HG03175 (cell line): ENCODE data around the gene TMEFF2.

Source experiments
- ATAC-seq: cut with Tn5 transposase; IDR thresholded peaks from one replicate; pipeline ENCODE4 v1.9.1; 2021; ENCODE audit warnings: mild to moderate bottlenecking, moderate library complexity; ENCODE audit not compliant: unreplicated experiment

The TMEFF2 gene

DNA sequence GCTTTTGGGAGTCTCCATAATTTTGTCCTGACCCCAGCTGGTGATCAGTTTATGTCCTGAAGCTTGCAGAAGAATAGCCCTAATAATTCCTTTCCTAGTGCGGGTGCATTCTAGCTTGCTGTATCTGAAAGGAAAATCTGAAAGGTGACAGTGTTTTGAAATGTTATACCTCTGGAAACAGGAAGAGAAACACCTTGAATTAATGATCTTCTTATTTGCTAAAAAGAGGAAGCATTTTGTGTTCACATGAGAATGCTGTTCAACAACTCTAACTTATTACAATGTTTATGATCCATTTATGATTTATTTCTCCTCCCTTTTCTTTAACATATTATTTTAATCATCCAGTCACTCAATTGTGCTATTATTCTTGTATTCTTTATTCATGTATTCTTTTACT lies 280.9 kb downstream of the TMEFF2 start:
- no peak for ATAC-seq

DNA sequence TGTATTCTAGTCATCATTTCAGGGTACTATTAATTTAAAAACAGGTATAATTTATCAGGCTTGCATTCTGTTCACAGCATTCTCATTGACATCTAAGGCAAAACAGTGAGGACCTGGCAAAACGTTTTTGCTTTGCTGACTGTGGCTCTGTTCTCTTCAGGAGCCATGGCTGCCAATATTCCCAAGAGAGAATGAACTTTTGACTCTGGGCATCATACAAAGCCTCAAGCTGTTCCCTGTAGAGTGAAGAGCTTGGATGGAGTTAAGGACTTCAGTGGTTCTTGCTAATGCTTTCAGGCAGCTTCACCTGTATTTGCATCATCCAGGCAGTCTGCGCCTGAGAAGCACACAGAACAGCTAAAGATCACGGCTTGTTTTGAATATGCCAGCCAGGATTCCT lies 282.0 kb downstream of the TMEFF2 start:
- no peak for ATAC-seq

DNA sequence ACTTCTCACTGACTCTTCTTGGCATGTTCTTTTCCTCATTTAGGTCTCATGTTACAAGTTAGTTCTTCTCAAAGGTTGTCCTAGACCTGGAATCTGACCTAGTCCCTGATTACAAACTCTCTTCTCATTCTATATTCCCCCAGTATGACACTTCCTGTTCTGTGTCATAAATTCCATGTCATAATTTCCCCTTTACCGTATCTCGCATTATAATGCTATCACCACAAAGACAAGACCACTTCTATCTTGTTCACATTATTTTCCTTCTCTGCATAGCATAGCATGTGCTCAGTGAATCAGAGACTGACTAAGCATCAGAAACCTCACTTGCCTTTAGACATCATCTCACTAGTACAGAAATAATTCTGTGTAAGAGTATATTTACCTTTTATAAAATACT lies 284.2 kb downstream of the TMEFF2 start:
- no peak for ATAC-seq

DNA sequence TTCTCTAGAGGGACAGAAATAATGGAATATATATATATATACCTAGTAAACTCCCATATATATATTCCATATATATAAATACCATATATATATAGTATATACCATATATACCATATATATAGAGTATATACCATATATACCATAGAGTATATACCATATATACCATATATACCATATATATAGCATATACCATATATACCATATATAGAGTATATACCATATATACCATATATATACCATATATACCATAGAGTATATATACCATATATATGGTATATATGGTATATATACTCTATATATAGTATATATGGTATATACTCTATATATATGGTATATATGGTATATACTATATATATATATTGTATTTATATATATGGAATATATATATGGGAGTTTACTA lies 285.9 kb downstream of the TMEFF2 start:
- no peak for ATAC-seq

DNA sequence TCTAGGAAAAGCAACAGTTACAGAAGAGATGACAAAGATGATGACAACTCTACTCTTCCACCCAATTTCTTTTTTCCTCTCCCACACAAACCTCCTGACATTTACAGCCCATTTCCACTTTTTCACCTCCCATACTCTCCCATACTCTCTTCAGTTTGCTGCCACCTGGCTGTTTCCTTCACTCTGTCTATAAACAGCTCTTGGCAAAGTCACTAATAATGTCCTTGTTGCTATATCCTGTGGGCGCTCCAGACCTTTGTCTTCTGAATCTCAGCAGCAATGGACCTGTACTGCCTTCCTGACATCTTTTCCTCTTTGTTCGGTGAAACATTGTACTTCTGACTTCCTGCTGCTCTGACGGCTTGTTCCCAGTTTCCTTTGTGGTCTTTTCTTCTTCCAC lies 287.2 kb downstream of the TMEFF2 start:
- ATAC-seq = no peak

DNA sequence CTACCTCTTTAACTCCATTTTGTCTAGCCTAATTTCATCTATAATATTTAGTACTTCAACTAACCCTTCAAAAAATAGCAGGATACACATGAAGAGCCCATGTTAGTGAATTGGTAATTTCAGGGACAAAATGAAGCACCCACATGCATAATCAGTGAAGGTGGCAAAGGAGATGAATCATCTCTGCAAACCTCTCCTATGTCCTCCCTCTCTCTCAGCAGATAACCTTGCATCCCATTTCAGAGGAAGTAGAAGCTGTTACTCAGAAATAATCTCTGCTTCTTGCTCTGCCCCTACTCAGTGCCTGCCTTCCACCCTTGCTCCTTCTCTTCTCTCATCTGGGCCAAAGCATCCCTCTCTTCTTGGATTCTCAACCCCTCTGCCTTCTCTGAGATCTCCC lies 287.6 kb downstream of the TMEFF2 start:
- ATAC-seq = no peak

DNA sequence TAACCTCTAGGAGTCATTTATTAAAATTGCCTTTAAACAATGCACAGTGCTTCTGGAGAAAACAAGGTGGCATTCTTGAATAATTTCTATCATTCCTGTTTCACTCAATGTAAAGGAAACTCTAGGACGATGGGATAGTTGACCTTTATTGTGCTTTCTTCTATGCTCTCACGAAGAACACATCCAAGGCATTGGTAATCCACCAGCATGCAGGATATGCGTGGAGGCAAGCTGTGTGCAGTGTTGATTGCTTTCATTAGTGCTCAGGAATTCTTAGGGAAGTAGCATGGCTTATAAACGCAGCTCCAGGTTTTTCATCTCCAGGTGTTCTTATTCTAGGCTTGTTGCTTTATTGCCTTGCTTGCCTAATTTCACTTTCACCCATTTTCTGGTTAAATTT lies 289.4 kb downstream of the TMEFF2 start:
- no peak for ATAC-seq

DNA sequence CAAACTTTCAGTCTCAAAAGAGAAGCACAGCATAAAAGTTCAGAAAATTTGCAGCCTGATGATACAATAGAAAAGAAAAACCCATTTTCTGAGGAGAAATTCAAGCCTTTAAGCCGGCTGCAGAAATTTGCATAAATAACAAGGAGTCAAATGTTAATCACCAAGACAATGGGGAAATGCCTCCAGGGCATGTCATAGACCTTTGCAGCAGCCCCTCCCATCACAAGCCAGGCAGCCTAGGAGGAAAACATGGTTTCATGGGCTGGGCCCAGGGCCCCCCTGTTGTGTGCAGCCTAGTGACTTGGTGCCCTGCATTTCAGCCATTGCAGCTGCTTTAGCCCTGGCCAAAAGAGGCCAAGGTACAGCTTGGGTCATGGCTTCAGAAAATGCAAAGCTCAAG lies 293.7 kb downstream of the TMEFF2 start:
- ATAC-seq = no peak

DNA sequence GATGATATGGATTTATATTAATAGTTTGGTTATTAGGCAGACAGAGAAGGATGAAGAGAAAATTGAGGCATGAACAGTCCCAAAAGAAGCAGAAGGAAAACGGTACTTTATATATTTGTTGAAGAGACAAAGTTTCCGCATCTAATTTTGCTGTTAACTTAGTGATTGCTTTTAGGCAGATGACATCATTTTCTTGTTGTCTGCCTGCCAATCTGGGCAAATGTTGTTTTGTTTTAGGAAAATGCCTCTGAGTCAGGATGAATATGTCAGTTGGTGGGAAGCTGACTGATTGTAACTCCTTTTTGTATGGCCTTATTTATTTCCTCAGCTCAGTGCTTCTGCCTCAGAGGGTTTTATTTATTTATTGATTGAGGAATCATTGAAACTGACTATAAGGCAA lies 295.3 kb downstream of the TMEFF2 start:
- no peak for ATAC-seq
